Measurements from ENCODE around the gene CAMP. TPM values are rescaled to one million over a fixed set of nuclear protein-coding genes. Genes with fewer than 3 reads are reported as not detected.

Gene CAMP, protein sequence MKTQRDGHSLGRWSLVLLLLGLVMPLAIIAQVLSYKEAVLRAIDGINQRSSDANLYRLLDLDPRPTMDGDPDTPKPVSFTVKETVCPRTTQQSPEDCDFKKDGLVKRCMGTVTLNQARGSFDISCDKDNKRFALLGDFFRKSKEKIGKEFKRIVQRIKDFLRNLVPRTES
- not detected for total RNA-seq
- long read RNA-seq, result 0 reads

DNA sequence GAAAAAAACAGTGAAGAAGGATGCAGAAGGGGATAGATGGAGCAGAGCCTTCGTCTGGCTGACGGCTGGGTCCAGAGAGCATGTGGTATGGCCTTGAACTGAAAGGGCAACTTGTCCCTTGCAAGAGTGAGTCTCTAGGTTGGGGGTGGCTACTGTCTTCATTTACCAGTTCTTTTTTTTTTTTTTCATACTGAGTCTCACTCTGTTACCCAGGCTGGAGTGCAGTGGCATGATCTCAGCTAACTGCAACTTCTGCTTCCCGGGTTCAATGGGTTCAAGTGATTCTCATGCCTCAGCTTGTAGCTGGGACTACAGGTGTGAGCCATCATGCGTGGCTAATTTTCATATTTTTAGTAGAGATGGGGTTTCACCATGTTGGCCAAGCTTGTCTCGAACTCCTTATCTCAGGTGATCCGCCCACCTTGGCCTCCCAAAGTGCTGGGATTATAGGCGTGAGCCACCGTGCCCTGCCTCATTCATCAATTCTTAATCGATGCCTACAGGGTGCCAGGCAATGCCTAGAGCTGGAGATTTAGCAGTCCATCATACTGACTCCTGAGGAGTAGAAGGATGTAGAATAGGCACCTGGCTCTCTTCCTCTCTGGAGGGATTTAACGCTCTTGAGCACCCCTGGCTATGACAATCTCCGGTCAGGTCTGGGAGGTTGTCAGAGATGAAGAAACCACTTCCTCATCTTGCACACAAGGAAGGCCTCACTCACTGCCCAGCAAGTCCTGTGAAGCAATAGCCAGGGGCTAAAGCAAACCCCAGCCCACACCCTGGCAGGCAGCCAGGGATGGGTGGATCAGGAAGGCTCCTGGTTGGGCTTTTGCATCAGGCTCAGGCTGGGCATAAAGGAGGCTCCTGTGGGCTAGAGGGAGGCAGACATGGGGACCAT, at the start of gene CAMP:
Gene CAMP (plus strand): TSS at position 880 of the 898 bp plus-strand sequence. CDS start 17 bp downstream, at position 897.
- intact Hi-C loops (cut with DNase I), result no loop called here
- ATAC-seq (ENCODE audit: poor library complexity), result peak; percentile 42

DNA sequence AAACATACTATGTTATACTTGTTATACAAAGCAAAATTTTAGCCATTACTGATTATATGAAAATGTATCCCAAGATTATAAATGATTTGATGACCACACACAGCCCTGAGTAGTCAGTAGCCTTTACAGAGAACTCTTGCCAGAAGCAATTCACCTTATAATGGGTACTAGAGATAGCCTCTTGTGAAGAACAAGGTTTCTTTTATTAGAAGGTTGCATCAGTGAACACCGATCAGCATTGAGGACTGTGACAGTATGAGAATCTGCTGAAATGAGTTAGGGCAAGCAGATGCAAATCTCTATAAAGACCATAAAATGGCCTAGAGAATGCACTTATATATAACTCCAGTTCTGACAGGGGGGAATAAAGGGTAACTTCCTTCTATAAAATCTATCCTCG, 45.2 kb upstream of the CAMP start:
- ATAC-seq (ENCODE audit: poor library complexity), result peak; percentile 80
- intact Hi-C loops (cut with DNase I), result no loop called here
- DNase-seq, result no peak

More for the DNA sequence above, at the start of gene CAMP:
- peak; percentile 89 for DNase-seq

DNA sequence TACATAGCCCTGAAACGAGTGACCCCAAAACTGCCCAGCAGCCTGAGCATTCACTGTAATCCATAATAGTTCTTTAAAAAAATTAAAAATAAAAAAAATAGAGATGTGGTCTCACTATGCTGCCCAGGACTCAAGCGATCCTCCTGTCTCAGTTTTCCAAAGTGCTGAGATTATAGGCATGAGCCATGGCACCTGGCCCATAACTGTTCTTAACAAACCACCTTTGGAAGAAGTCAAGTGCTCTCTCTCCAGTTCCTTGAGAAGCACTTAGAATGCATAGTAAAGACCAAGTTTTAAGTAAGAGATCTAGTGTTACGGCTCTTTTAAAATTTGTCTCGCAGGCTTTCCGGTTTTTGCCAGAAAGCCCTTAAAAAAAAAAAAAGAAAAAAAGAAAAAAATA, 43.3 kb upstream of the CAMP start:
- intact Hi-C loops (cut with DNase I), result no loop called here
- DNase-seq, result no peak
- no peak for ATAC-seq (ENCODE audit: poor library complexity)

DNA sequence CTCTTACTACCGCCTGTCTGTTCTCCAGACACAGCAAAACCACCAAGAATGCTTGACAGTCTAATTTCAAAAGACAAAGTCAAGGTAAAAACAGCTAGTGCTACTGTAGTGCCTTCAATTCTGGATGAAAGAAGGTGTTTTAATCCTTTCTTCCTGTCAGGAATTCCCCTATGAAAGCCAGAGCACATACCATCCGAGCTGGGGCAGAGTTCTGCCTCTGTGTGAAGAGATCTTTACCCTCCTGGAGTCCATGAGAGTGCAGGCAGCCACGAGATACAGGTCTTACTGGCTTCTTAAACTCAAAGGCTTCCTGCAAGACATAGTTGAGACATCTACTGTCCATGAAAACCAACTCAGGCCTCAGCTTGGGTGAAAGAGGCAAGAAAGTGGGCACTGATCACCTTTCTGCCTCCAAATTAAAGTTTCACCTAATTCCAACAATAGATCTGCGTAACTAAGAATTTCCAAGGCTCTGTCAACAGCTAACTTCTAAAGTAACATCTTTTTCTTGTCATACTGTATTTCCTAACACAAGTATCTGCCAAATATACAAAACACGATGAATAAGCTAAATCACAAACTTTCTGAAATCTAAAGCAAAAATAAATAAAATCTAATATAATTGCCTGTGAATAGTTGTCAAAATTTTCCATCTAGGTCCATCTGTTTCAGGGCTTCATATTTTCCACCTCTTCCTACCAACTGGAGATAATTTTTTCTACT, 42.6 kb upstream of the CAMP start:
- intact Hi-C loops (cut with DNase I), result no loop called here
- DNase-seq (no peak), ATAC-seq (ENCODE audit: poor library complexity) (no peak)

DNA sequence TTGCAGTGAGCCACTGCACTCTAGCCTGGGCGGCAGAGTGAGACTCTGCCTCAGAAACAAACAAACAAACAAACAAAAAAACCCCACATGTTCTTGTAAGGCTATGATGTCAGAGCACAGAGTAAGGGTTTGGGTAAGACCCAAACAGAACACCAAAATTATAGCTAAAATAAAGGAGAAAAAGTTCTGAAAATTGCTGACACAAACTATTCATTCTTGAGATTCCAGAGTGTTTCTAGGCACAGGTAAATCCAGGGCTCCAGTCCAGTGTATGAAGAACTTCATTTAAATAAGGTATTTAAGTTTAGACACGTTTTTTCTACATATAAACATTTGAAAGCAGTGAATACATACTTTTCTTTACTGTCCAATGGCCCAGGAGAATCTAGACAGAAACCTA, 39.0 kb upstream of the CAMP start:
- DNase-seq, result no peak
- no peak for ATAC-seq (ENCODE audit: poor library complexity)
- intact Hi-C loops (cut with DNase I), result no loop called here

DNA sequence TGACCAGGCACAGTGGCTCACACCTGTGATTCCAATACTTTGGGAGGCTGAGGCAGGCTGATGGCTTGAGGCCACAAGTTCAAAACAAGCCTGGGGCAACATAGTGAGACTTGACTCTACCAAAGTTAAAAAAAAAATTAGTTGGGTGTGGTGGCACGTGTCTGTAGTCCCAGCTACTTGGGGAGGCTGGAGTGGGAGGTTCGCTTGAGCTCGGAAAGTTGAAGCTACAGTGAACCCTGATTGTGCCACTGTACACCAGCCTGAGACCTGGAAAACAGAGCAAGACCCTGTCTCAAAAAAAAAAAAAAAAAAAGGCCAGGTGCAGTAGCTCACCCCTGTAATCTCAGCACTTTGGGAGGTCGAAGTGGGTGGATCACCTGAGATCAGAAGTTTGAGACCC, 38.2 kb upstream of the CAMP start:
- ATAC-seq (ENCODE audit: poor library complexity) (no peak), DNase-seq (no peak)
- intact Hi-C loops (cut with DNase I), result no loop called here

DNA sequence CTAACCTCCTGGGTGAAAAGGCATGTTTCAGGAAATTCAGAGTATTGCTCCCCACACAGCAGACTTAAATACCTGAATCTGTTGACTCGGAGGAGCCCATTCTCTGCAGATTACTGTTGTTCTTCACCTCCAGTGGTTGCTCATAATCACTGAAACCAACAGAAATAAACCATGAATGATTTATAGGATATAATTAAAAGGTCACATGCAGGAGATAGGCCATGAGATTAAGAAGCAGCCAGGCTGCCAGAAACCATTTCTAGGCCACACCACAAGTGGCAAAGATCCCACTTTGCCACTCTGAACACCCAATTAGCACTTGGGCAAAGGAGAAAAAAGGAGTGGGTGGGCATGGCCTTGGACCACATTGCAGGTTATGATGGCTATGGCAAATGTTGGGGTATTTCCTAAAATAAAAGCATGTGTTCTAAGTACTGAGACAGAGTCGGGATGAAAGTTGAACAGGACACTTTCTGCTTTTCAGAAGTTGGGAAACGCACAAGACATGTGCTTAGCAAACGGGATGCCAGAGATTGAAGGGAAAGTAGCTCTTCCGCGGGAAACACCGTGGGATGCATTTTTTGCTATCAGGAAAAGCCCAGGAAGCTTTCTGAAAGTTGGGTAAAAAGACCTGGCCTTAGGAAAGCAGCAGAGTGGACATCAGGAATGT, 36.5 kb upstream of the CAMP start:
- intact Hi-C loops (cut with DNase I), result no loop called here
- DNase-seq (no peak), ATAC-seq (ENCODE audit: poor library complexity) (no peak)

DNA sequence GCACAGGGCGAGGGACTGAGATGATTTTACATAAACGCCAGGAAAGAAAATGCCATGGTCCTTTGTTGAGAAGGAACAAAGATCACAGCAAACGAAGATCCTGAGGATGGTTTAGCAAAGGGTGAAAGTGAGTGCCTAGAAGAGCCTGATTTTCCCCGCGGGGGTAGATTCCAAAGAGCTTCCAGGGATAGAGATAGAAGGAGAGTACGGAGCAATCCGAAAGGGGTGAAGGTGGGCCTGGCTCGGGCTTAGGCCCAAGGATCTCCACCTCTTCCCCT, 36.1 kb upstream of the CAMP start:
- intact Hi-C loops (cut with DNase I), result no loop called here
- DNase-seq, result no peak
- ATAC-seq (ENCODE audit: poor library complexity), result no peak

DNA sequence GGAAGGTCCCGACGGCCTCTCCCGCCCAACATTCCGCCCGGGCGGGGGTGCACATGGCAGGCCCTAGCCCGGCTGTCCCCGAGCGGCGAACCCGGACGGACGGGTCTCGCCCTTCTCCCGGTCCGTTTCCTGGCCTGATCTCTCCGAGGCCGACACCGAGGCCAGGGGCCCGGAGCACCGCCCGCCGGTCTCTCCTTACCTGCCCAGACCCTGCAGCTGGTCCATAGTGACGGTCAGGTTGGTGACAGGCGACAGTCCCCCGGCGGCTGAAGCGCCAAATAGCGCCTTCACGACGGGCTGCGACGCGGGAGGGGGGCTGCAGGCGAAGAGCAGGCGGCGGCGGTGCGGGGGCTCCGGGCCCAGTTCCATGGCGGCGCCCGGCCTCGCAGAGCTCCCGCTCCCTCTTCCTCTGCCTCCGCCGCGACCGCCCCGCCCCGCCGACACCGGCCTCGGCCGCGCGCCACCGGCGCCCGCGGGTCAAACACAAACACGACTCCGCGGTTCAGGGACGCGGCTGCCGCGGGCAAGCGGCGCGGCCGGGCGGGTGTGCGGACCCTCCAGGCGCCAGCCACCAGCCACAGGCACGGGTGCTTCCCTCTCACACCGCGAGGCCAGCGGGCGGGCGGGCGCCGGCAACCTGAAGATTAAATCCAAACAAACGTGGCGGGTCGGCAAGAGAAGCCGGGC, 35.6 kb upstream of the CAMP start:
- intact Hi-C loops (cut with DNase I), result no loop called here
- no peak for DNase-seq

DNA sequence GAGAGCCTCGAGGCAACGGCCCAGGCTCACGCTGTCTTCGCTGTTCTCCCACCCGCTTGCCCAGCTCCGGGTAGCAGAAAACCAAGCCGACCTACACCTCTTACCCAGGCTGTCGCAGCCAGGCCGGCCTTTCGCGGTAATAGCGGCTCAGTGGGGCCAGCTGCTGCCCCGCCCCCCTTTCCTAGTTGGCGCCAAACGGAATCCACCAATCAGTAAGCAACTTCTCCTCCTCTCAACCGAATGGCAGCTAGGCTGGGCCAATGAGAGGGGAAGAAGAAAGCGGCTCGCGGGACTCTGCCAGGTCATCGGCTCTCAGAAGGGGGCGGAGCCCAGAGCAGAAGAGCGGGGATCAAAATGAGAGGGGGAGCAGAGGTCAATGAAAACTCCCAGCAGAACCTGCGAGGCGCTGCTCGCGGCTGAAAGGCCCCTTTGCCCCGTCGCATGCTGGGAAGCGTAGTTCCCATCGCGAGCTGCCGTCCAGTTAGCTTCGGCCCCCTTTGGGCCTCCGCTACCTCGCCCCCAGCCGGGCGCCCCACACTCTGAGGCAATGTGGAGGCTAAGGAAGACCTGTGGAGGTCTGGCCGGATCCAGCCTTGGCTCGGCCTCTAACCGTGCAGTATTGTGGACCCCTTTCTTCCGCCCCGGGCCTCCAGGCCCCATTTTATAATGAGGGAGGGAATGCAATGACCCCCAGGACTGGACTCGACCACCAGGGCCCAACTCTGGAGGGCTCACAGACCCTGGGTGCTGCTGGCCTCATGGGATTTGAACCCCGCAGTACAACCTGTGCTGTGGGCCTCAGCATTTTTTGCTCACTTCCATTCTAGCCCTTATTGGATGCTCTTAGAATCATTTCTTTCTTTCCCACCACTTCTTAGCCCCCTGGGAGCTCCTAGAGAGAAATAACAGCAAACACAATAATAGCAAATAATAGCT, 34.8 kb upstream of the CAMP start, which contains the start of gene CDC25A:
Gene CDC25A (minus strand): TSS at position 152 of the 936 bp plus-strand sequence. CDS start 470 bp downstream, outside the sequence.
- intact Hi-C loops (cut with DNase I), result no loop called here
- DNase-seq (peak; percentile 96), ATAC-seq (ENCODE audit: poor library complexity) (peak; percentile 98)

More for the DNA sequence above, 35.6 kb upstream of the CAMP start:
- ATAC-seq (ENCODE audit: poor library complexity), result peak; percentile 54

DNA sequence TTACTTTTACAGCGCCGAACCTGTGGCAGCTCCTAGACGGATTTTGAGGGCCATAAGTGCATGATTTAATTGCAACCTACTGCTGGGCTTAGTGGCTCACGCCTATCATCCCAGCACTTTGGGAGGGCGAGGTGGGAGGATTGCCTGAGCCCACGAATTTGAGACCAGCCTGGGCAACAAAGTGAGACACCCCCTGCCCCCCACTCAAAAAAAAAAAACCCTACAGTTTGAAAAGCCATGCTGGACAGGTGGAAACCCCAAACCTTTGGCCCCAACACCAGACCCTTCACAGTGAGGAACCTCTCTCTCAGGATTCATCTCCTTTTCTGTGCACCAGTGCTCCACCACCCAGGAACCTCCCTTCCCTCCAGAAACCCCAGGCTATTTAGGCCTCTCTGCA, 34.0 kb upstream of the CAMP start:
- ATAC-seq (ENCODE audit: poor library complexity) (no peak), DNase-seq (no peak)
- intact Hi-C loops (cut with DNase I), result no loop called here

DNA sequence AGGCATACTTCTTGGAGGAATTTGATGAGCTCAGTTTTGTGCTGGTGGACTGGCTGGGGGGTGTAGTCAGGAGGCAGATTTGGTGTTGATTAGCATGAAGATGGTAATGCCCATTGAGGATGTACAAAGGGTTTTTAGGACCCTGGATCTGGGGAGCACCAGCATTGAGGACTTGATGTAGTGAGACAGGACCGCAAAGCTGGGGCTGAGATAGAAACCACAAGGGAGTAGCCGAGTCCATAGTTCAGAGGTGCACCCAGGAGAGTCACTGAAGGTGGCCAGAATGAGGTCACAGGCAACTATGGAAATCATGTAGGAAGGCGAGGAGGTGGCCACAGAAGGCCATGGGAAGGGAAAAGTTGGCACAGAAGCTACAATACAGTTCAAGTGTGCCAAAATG, 32.4 kb upstream of the CAMP start:
- DNase-seq, result no peak
- intact Hi-C loops (cut with DNase I), result no loop called here
- no peak for ATAC-seq (ENCODE audit: poor library complexity)

DNA sequence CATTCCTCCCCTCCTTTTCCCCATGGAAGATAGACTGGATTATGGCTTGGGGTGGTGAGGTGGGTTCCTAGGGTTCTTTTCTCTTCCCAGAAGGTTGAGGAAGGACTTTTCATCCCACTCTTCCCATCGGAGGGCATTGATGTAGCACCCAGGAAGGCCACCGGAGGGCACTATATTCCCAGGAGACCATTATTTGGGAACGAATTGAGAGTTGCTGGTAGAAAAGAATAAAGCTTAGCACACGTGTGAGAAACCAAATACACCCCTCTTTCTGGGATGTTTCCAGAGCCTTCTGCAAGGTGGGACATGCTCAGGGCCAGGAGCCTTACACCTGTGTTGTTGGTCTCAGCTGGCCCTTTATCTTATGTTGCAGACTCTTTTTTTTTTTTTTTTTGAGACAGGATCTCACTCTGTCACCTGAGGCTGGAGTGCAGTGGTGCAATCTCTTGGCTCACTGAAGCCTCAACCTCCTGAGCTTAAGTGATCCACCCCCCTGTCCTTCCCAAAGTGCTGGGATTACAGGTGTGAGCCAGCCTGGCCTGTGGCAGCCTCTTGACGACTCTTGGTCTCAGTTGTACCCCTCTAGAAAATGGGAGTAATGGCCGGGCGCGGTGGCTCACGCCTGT, 28.7 kb upstream of the CAMP start:
- intact Hi-C loops (cut with DNase I), result no loop called here
- ATAC-seq (ENCODE audit: poor library complexity) (peak; percentile 75), DNase-seq (no peak)

DNA sequence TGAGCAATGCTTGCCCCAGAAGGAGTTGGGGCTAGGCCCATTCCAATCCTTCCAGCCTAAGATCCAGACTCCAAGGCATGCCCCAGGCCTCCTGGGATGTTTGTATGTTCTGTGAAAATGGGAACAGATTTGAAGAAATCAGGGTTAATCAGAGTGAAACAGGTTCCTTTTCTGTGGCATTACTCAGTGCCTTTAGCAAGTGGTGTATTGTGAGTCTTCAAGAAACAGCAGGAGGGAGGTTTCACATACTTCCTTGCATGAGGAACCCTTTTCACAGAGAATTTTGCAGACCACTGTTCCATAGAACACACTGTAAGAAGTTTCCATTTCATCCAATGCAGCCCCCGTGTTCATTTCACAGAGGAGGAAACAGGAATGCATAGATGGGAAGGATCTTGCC, 26.7 kb upstream of the CAMP start:
- ATAC-seq (ENCODE audit: poor library complexity), result no peak

DNA sequence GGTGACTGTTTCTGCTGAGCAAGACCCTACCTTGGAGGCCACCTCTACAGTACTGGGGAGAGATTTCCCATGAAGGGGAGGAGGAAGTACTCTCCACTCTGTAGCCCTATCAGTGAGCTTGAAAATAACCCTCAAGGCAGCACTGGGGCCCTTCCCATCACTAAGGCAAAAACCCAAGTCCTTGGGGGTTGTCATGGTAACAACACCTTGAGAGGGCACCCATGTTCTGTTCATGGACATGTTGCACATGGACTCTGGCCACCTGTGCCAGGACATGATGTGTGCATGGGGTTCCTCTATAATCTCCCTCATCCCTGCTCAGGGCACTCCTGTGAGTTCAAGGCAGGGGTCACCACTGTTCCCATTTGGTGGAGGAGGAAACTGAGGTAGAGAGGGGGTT, 24.2 kb upstream of the CAMP start:
- ATAC-seq (ENCODE audit: poor library complexity) (no peak), DNase-seq (no peak)
- intact Hi-C loops (cut with DNase I), result no loop called here

More for the DNA sequence above, 26.7 kb upstream of the CAMP start:
- DNase-seq, result no peak
- intact Hi-C loops (cut with DNase I), result no loop called here

DNA sequence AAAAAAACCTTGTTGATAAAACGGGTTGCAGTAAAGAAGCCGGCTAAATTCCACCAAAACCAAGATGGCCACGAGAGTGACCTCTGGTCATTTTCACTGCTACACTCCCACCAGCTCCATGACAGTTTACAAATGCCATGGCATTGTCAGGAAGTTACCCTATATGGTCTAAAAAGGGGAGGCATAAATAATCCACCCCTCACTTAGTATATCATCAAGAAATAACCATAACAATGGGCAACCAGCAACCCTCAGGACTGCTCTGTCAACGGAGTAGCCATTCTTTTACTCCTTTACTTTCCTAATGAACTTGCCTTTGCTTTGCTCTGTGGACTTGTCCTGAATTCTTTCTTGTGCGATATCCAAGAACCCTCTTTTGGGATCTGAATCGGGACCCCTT, 20.7 kb upstream of the CAMP start:
- no peak for DNase-seq
- no peak for ATAC-seq (ENCODE audit: poor library complexity)
- intact Hi-C loops (cut with DNase I), result no loop called here

DNA sequence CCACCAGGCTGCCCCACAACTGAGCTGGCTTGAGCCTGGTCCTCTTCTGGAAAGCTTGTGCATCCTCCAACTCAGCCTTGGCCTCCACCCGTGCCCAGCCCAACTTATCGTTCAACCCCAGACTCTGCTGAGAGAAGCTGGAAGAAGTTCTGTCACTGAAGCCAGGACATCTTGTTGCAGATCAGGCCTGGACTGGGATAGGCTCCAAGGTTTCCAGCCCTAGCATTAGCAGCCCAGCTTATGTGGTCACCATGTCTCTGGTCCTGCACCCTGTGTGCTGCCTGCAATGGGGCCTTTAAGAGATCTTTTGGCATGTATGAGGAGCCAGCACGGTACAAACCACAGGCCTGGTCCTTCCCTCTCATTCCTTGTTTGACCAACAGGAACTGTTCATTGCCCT, 15.2 kb upstream of the CAMP start:
- ATAC-seq (ENCODE audit: poor library complexity) (peak; percentile 55), DNase-seq (peak; percentile 48)
- intact Hi-C loops (cut with DNase I), result no loop called here

All from Right ventricle myocardium superior (tissue), 1 donor.